Trophoblast cell (in vitro differentiated cells and primary cell): ENCODE results near the gene MYOCD.
A peak's percentile ranks its signal among the peaks of the same experiment; 100 is the strongest.

Experiments
- DNase-seq, 2 donors: peaks; one replicate each; pipeline ENCODE4 v3.0.0-alpha.2; 2016
- H2AFZ ChIP-seq: 2 replicates; pipeline ENCODE4 v1.6.1; 2013; ENCODE audit warnings: low read length, moderate library complexity, mild to moderate bottlenecking; ENCODE audit not compliant: insufficient read depth, poor library complexity
- H2AK5ac ChIP-seq: 2 replicates; pipeline ENCODE4 v1.6.1; 2013; ENCODE audit warnings: mild to moderate bottlenecking, low read length
- H2BK120ac ChIP-seq: 2 replicates; pipeline ENCODE4 v1.6.1; 2013; ENCODE audit warnings: low read length, mild to moderate bottlenecking, moderate library complexity; ENCODE audit not compliant: insufficient read depth, poor library complexity
- H2BK12ac ChIP-seq: 2 replicates; pipeline ENCODE4 v1.6.1; 2013; ENCODE audit warnings: mild to moderate bottlenecking, low read length, moderate library complexity
- H2BK5ac ChIP-seq: 2 replicates; pipeline ENCODE4 v1.6.1; 2013; ENCODE audit warnings: low read length, low read depth, moderate library complexity, mild to moderate bottlenecking; ENCODE audit not compliant: poor library complexity
- H3K14ac ChIP-seq: 2 replicates; pipeline ENCODE4 v1.6.1; 2013; ENCODE audit warnings: mild to moderate bottlenecking, low read length
- H3K18ac ChIP-seq: 2 replicates; pipeline ENCODE4 v1.6.1; 2013; ENCODE audit warnings: mild to moderate bottlenecking, low read length
- H3K23ac ChIP-seq: 2 replicates; pipeline ENCODE4 v1.6.1; 2013; ENCODE audit warnings: low read length
- H3K27ac ChIP-seq: 2 replicates; pipeline ENCODE4 v1.5.1; 2013; ENCODE audit warnings: low read depth, mild to moderate bottlenecking, inconsistent platforms, low read length, moderate library complexity
- H3K27me3 ChIP-seq: 2 replicates; pipeline ENCODE4 v1.6.1; 2013; ENCODE audit warnings: inconsistent platforms, mild to moderate bottlenecking, low read length, moderate library complexity; ENCODE audit not compliant: insufficient read depth
- H3K36me3 ChIP-seq, 2 experiments: 1 replicate in 1 of 2; 2 replicates in 1 of 2; pipeline ENCODE4 v1.6.1; 2013; ENCODE audit warnings: low read length in 2 of 2, mild to moderate bottlenecking in 2 of 2, moderate library complexity in 1 of 2; ENCODE audit not compliant: insufficient read depth in 2 of 2, control insufficient read depth in 1 of 2
- H3K4ac ChIP-seq: 2 replicates; pipeline ENCODE4 v1.6.1; 2013; ENCODE audit warnings: low read depth, mild to moderate bottlenecking, low read length, moderate library complexity
- H3K4me1 ChIP-seq, 2 experiments: 1 replicate in 1 of 2; 2 replicates in 1 of 2; pipeline ENCODE4 v1.6.1; 2013; ENCODE audit warnings: low read length in 2 of 2, mild to moderate bottlenecking in 2 of 2, moderate library complexity in 1 of 2; ENCODE audit not compliant: insufficient read depth in 2 of 2, control insufficient read depth in 1 of 2
- H3K4me2 ChIP-seq: 2 replicates; pipeline ENCODE4 v1.6.1; 2013; ENCODE audit warnings: inconsistent platforms, mild to moderate bottlenecking, low read length, moderate library complexity
- H3K4me3 ChIP-seq: 2 replicates; pipeline ENCODE4 v1.5.1; 2013; ENCODE audit warnings: mild to moderate bottlenecking, low read depth, low read length, inconsistent platforms
- H3K79me1 ChIP-seq: one replicate; pipeline ENCODE4 v1.6.1; 2013; ENCODE audit warnings: low read length
- H3K79me2 ChIP-seq: 2 replicates; pipeline ENCODE4 v1.6.1; 2013; ENCODE audit warnings: low read length, mild to moderate bottlenecking; ENCODE audit not compliant: control insufficient read depth, insufficient read depth, poor library complexity
- H3K9ac ChIP-seq: 2 replicates; pipeline ENCODE4 v1.6.1; 2013; ENCODE audit warnings: mild to moderate bottlenecking, low read length
- H3K9me3 ChIP-seq: 2 replicates; pipeline ENCODE4 v1.6.1; 2013; ENCODE audit warnings: low read depth, mild to moderate bottlenecking, control low read depth, inconsistent platforms, low read length; ENCODE audit not compliant: insufficient read depth
- H4K12ac ChIP-seq: 2 replicates; pipeline ENCODE4 v1.6.1; 2013; ENCODE audit warnings: low read depth, mild to moderate bottlenecking, low read length, moderate library complexity
- H4K8ac ChIP-seq: 2 replicates; pipeline ENCODE4 v1.6.1; 2013; ENCODE audit warnings: low read depth, mild to moderate bottlenecking, low read length, moderate library complexity
- H4K91ac ChIP-seq: one replicate; pipeline ENCODE4 v1.6.1; 2013; ENCODE audit warnings: low read depth, mild to moderate bottlenecking, low read length, moderate library complexity
- WGBS: extraction: QIAGEN DNeasy Blood & Tissue Kit; methylation state at CpG from one replicate; pipeline ENCODE4 v1.1.7; 2013; ENCODE audit warnings: missing lambda C conversion rate; ENCODE audit not compliant: insufficient read length, insufficient coverage; ENCODE audit errors: extremely low coverage; 5-methylcytosine and 5-hydroxymethylcytosine counted together

MYOCD gene

DNA sequence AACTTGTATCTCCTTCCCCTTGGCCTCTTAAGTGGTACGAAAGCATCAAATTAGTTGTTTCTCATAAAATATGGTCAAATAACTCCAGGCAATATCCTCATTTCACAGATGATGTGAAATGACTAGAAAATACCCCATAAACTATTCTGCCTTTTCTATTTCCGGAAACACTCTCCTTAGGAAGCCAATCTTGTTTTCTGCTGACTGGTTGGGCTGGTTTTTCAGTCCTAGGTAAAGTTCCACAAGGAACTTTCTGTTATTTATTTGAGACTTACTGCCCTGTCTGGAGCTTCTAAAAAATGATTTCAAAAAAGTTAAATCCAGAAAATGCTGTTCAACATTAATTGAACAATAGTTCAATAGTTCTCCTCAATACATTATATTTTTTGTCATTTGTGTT, 7.3 kb downstream of the MYOCD start:
- Histone ChIP-seq H3K4me1 (no peaks in the 10 kb centered on the region), H4K8ac (no peak overlapping the region), H3K4me2 (no peak overlapping the region), H3K79me1 (no peaks in the 10 kb centered on the region), H2AFZ (no peak overlapping the region), H3K27ac (peak overlapping the region; percentile 2), H3K23ac (no peak overlapping the region), H3K18ac (no peak overlapping the region), H3K9ac (no peak overlapping the region), H3K79me2 (peaks cover 6% of the 10 kb centered on the region), H3K27me3 (no peaks in the 10 kb centered on the region), H3K9me3 (no peaks in the 10 kb centered on the region), H3K14ac (no peak overlapping the region), H4K12ac (no peak overlapping the region), H2BK120ac (peak overlapping the region; percentile 86), H3K36me3 (peaks cover 0 to 2% of the 10 kb centered on the region in 2 experiments), H2BK12ac (no peak overlapping the region), H3K4ac (no peak overlapping the region), H3K4me3 (no peak overlapping the region), H2AK5ac (no peak overlapping the region), H2BK5ac (no peak overlapping the region), H4K91ac (no peak overlapping the region)
- peak in 1 of 2 donors; percentile 10 for DNase-seq
- no CpG with 5 or more reads among the region's 2 CpGs for WGBS

DNA sequence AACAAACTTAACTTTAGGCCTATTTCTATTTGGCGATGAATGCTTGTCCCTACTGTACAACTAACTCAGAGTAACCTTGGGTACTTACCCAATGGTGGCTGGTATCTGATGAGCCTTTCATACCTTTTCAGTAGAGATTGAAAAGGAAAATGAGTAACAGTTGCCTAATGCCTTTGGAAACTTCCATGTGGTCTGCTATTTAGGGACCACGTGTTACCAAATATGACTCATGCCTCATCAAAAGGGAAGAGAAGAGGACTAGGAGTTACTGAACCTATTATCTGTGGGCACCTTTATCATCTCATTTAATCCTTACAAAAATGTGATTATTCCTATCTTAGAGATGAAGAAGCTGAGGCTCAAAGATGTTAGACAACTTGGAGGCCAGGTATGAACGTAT, 8.1 kb downstream of the MYOCD start:
- DNase-seq: peak; percentile 45 to 77

DNA sequence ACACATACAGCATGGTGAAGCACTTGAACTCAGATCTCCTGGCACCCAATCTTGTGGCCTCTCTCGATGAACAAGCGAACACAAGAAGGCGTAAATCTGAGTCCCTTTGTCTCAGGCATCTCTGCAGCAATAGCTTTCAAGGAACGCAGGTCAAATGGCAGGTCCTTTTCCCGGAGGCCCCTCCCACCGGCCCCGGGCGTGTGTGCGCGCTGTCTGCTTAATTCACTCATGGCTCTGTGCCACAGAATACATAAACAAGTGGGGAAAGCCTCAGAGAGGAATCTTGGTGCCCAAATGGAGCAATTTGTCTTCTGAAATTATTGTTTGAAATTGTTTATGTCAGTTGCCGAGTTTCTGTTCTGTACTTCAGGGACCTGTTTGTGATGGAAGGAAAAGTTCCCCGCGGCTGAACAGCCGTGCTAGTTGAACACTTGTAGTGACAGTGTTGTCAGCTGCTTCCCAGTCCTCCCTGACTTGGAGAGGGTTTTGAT, 14.8 kb downstream of the MYOCD start:
- no peaks in the 10 kb centered on the region for H3K4me1 ChIP-seq
- H3K27me3 ChIP-seq: no peaks in the 10 kb centered on the region
- H3K79me2 ChIP-seq: no peaks in the 10 kb centered on the region
- H3K18ac ChIP-seq: no peak overlapping the region
- H3K4me3 ChIP-seq: no peak overlapping the region
- no peak overlapping the region for H2BK5ac ChIP-seq
- peak in 1 of 2 donors; percentile 16 for DNase-seq
- H2AFZ ChIP-seq: no peak overlapping the region
- H4K91ac ChIP-seq: no peak overlapping the region
- no peak overlapping the region for H2BK12ac ChIP-seq
- no CpG with 5 or more reads among the region's 14 CpGs for WGBS
- no peak overlapping the region for H2AK5ac ChIP-seq
- H4K8ac ChIP-seq: no peak overlapping the region
- H3K4me2 ChIP-seq: no peak overlapping the region
- H3K23ac ChIP-seq: no peak overlapping the region
- no peak overlapping the region for H3K27ac ChIP-seq
- H3K4ac ChIP-seq: no peak overlapping the region
- no peak overlapping the region for H3K9ac ChIP-seq
- no peaks in the 10 kb centered on the region for H3K36me3 ChIP-seq
- H2BK120ac ChIP-seq: no peak overlapping the region
- no peaks in the 10 kb centered on the region for H3K79me1 ChIP-seq
- no peak overlapping the region for H4K12ac ChIP-seq
- H3K14ac ChIP-seq: no peak overlapping the region
- H3K9me3 ChIP-seq: no peaks in the 10 kb centered on the region

More for the DNA sequence above, 8.1 kb downstream of the MYOCD start:
- no peaks in the 10 kb centered on the region for H3K4me1 ChIP-seq
- peak overlapping the region; percentile 5 for H4K91ac ChIP-seq
- H2BK5ac ChIP-seq: no peak overlapping the region
- no peak overlapping the region for H4K12ac ChIP-seq
- WGBS: no CpG with 5 or more reads among the region's 3 CpGs
- no peak overlapping the region for H3K4me3 ChIP-seq
- no peaks in the 10 kb centered on the region for H3K79me1 ChIP-seq
- no peak overlapping the region for H4K8ac ChIP-seq
- H2BK120ac ChIP-seq: peak overlapping the region; percentile 17
- no peak overlapping the region for H3K18ac ChIP-seq
- H3K9me3 ChIP-seq: no peaks in the 10 kb centered on the region
- no peak overlapping the region for H2AK5ac ChIP-seq
- H3K36me3 ChIP-seq: peaks cover 0 to 2% of the 10 kb centered on the region in 2 experiments
- no peak overlapping the region for H3K4ac ChIP-seq
- no peak overlapping the region for H2BK12ac ChIP-seq
- H2AFZ ChIP-seq: no peak overlapping the region
- no peak overlapping the region for H3K9ac ChIP-seq
- H3K4me2 ChIP-seq: no peak overlapping the region
- no peak overlapping the region for H3K14ac ChIP-seq
- peak overlapping the region; percentile 47 for H3K27ac ChIP-seq
- H3K23ac ChIP-seq: no peak overlapping the region
- H3K27me3 ChIP-seq: no peaks in the 10 kb centered on the region
- H3K79me2 ChIP-seq: peaks cover 6% of the 10 kb centered on the region

DNA sequence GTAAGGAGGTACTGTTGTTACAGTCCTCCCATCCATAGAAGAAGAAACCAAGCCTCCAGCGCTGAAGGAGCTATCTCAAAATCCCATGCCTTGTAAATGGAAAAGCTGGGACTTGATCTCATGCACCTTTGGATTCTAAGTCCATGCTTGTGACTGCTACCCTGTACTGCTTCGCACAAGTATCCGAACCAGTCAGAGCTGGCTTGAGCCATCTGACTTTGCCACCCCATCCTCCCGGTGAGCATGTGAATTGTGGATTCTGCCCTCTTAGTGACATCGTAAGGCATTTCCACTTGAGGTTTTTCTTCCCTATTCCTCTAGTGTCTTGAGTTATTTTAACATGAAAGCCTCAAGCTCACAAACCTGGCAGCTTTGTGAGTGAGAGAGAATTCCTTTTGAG, 15.3 kb downstream of the MYOCD start:
- Histone ChIP-seq H3K14ac (no peak overlapping the region), H3K9me3 (no peaks in the 10 kb centered on the region), H2AFZ (no peak overlapping the region), H3K4me1 (no peaks in the 10 kb centered on the region), H2AK5ac (no peak overlapping the region), H3K23ac (no peak overlapping the region), H2BK120ac (no peak overlapping the region), H3K18ac (no peak overlapping the region), H3K9ac (no peak overlapping the region), H3K4me3 (no peak overlapping the region), H2BK5ac (no peak overlapping the region), H4K12ac (no peak overlapping the region), H4K91ac (no peak overlapping the region), H3K79me1 (no peaks in the 10 kb centered on the region), H3K79me2 (no peaks in the 10 kb centered on the region), H3K4me2 (no peak overlapping the region), H3K4ac (no peak overlapping the region), H4K8ac (no peak overlapping the region), H3K36me3 (no peaks in the 10 kb centered on the region), H3K27me3 (no peaks in the 10 kb centered on the region), H3K27ac (no peak overlapping the region), H2BK12ac (no peak overlapping the region)
- no peak for DNase-seq
- no CpG with 5 or more reads among the region's 5 CpGs for WGBS
